Measurements from ENCODE around the gene MLYCD.

Gene MLYCD

DNA sequence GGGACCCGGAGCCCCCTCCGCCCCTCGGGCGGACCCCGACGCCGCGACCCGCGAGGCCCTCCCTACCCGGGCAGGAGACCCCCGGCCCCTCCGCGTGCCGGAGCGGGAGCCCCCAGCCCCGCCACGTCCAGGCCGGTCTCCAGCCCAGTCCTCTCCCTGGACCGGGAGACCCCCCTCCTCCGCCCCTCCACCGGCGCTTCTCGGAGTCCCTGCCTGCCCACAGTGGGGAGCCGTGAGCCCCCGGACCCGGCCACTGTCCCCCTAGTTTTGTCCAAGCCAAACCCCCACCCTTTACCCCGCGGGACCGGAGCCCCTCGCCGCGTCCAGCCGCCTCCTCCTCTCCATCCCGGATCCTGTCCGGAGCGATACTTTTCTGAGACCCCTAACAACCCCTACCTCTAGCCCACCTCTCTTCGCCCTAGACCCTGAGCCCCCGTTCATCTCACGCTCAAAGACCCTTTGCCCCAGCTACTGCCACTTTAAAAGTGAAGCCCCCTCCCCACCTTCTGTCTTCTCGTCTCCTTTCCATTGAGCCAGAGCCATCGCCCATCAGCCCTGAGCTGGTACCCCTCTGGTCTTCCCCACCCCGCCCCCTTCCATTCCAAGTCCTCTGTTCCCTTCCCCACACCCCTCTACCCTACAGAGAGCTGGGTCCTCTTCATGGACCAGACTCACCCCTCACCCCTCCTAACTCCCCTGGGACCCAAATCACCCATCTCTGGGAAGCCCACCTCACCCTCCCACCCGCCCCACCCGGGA is 70.2 kb downstream of the MLYCD start:
- DNase-seq (ENCODE audit: low read depth in 2 of 2, low spot score in 1 of 2): no peak

- no peak for DNase-seq (ENCODE audit: low read depth in 2 of 2, low spot score in 1 of 2)
These were observed 71.0 kb downstream of the MLYCD start for GRCh38 chr16:83969771-83970429.

DNA sequence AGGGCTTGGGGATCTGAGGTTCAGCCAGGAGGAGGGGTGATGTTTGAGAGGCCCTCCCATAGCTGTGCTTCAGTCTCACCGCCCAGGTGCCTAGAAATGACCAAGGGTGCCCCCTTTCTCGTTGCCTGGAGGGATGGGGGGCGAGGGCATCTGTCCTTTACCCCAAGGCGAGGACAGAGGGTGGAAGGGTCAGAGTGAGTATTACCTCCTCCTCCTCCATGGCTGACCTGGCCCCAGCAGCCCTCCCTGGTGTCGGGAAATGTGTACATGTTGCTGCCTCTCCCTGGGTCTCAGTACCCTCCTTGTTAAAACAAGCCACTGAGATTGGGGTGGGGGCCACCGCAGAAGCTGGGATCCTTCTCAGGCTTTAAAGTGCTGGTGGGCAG is 71.5 kb downstream of the MLYCD start:
- no peak for DNase-seq (ENCODE audit: low read depth in 2 of 2, low spot score in 1 of 2)

GRCh38 chr16:83971165-83972130 is 72.5 kb downstream of the MLYCD start:
- DNase-seq (ENCODE audit: low read depth in 2 of 2, low spot score in 1 of 2): no peak

DNA sequence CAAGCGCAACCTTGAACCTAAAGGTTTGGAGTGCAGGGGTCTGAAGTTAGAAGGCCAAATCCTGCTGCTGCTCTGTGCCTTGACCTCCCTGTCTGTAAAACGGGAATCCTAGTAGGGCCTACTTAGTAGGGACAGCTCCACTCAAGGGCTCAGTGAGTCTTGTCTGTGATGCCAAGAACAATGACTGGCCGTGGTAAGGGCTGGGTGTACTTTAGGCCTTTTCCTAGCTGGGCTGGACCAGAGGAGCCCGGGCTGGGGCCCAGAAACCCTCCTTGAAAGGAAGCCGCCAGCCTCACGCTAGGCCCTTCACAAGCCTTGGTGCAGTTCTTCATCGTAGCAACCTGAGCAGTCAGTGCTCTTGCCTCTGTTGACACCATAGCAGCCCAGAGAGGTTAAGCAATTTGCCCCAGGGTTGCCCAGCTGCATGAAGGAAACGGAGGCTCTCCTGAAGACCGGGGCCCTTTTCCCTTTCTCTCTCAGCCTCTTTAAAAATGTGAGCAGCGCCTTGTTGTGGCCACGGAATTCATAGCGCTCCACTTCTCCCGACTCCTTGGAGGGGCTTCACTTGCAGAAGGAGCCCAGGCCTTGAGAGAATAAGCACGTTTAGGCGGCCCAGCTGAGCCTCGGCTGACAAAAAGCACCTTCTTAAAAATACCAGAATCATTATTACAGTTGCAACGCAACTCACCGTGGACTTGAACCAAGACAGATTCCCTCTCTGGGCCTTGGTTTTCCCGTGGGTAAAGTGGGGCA is 73.5 kb downstream of the MLYCD start:
- no peak for DNase-seq (ENCODE audit: low read depth in 2 of 2, low spot score in 1 of 2)

GRCh38 chr16:83973077-83973476 is 74.2 kb downstream of the MLYCD start:
- no peak for DNase-seq (ENCODE audit: low read depth in 2 of 2, low spot score in 1 of 2)

DNA sequence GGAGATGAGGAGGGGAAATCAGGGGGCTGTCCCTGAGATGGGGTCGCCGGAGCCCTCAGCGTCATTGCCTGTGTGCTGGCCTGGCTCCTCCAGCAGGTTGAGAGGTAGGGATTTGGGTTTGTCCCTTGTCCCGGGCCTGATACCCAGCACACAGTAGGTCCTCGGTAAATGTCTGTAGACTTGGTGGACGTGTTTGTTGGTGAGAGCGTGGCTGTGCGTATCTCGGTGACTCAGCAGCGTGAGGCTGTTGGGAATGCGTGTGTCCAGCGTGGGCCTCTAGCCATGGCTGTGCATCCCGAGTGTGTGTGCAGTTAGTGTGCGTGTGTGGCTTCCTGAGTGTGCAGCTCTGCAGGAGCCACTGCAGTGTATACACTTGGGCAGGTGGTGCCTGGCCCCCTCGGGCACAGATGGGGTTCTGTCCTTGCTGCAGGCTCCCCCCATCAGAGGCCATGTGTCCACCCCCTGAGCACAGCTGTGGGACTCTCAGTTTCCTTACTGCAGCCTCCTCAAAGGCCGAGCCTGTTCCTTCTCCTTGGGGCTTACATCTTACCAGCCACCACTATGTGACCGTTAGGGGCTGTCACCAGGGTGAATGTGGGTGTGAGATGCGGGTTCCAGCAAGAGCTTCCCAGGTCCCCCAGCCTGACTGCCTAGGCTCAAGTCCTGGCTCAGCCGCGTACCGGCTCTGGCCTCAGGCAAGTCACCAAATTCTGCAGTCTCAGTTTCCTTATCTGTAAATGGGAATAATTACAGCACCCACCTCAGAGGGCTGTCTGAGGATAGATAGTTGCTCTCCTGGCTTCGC is 74.9 kb downstream of the MLYCD start:
- no peak for DNase-seq (ENCODE audit: low read depth in 2 of 2, low spot score in 1 of 2)

DNA sequence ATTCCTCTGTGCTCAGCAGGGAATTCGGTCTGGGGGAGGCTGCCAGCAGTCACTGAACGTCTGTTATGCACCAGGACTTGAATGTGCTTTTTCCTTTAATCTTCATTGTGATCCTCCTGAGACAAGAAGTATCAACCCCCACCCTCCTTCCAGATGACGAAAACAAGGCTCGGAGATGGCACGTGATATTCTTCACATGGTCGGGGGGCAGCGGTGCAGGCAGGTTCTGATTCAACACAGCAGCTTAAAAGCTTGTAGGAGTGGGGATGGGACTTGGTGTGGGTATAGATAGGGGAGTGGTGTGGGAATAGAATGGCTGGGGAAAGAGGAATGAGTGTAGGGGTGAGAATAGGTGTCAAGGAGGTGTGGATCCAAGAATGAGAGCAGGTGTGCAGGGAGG is 75.6 kb downstream of the MLYCD start:
- DNase-seq (ENCODE audit: low read depth in 2 of 2, low spot score in 1 of 2): no peak

- no peak for DNase-seq (ENCODE audit: low read depth in 2 of 2, low spot score in 1 of 2)
These were observed 76.8 kb downstream of the MLYCD start for GRCh38 chr16:83975590-83976260.

All from stimulated activated CD8-positive, alpha-beta memory T cell treated with anti-CD3 and anti-CD28 coated beads, Interleukin-4, amount 100 ng/mL, for 4 hours (primary cell).